AG20443 (cell line): Measurements from ENCODE around the gene GARIN3.

ENCODE experiments used
- DNase-seq: peaks from one replicate; pipeline ENCODE4 v3.0.0; 2012; ENCODE audit warnings: low spot score, mixed read lengths

GARIN3 gene

DNA sequence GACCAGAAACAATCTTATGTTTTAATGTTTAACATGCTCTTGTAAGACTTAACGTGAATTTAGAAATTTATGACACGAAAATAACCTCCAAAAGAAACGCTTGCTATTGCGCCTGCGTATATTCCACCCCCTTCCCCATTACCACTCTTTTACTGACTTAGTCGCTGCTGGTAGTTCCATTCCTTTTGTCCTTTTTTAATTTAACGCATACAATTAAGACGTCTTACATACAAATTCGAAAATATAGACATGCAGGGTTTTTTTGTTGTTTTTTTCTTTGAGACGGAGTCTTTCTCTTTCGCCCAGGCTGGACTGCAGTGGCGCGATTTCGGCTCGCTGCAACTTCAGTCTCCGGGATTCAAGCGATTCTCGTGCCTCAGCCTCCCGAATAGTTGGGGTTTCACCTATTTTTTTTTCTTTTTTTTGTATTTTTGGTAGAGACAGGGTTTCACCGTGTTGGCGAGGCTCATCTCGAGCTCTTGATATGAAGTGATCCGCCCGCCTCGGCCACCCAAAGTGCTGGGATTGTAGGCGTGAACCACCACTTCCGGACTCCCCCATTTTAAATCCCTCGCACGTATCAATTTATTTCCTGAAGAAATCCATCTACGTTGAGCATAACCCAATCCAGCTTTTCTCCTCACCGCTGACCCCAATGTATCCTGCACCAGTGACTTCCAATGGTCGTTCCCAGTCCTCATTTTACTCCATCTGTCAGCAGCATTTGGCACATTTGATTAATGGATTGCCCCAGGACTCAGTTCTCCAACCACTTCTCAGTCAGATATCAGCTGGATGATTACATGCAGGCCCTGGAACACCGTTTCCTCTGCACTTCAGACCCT lies 22.7 kb downstream of the GARIN3 start:
- DNase-seq, result peak; percentile 83

- DNase-seq, result peak; percentile 98
Measured at GRCh38 chr5:157142317-157143126, 23.5 kb downstream of the GARIN3 start, which contains the start of gene MED7. Gene MED7, minus strand, starts transcription at chr5:157142865. Its CDS starts 3,434 bp downstream, at chr5:157139431.

GRCh38 chr5:157137691-157138090 lies 28.4 kb downstream of the GARIN3 start:
- DNase-seq, result no peak

- no peak for DNase-seq
Measured at GRCh38 chr5:157132281-157132612, 33.8 kb downstream of the GARIN3 start.

DNA sequence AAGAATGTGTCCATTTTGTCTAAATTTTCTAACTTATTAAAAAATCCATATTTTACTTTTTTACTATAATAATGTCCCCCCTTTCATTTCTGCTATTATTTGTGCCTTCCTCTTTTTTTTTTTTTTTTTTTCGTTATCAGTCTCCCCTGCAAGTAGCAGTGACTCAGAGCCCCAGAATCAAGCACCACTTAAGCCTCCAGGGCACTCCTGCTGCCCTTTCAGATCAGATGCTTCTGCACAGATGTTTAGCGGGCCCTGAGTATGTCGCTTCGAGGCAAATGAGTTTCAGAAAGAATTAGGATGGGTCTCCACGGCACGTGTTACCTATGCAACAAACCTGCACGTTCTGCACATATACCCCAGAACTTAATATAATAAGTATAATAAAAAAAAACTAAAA lies 35.1 kb downstream of the GARIN3 start:
- DNase-seq, result no peak

GRCh38 chr5:157121709-157122108 lies 44.4 kb downstream of the GARIN3 start:
- DNase-seq, result no peak

- no peak for DNase-seq
Measured at GRCh38 chr5:157120102-157120501, 46.0 kb downstream of the GARIN3 start.

GRCh38 chr5:157116483-157116954 lies 49.5 kb downstream of the GARIN3 start:
- no peak for DNase-seq

DNA sequence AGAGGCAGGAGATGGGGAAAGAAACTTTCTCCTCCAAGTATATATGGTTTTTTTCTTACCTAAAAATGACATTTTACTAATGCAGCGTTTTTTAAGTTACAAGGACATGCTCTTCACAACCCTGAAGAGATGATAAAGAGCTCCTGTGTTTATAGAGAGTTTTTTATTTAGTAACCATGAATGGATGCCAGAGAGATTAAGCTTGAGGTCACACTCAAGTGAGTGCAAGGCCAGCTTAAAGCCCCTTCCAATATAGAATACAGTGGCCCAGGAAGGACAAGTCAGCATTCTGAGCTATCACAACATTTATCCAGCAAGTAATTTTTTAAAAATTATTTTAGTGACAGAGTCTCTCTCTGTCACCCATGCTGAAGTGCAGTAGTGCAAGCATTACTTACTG lies 50.6 kb downstream of the GARIN3 start:
- no peak for DNase-seq

- DNase-seq, result no peak
Measured at GRCh38 chr5:157115012-157115411, 51.1 kb downstream of the GARIN3 start.

DNA sequence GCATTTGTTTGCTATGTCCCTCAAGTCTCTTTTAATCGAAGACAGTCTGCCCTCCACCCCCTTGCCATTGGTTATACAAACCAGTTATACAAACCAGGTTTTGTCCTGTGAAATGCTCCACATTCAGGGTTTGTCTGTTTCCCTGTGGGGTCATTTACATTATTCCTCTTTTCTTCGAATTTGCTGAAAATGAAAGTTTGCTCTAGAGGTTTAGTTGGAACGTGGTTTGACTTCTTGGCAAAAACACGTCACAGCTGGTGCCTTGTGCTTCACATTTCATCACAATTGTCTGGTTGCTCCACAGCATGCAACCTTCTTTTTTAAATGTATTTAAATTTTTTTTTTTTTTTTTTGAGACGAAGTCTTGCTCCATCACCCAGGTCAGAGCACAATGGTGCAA lies 53.1 kb downstream of the GARIN3 start:
- DNase-seq, result no peak
